Measurements from ENCODE around the gene MPLKIP.
A peak's percentile ranks its signal among the peaks of the same experiment; 100 is the strongest.
"Not testable (repeated sequence)": the region's sequence is repeated elsewhere in the genome, so short reads cannot be mapped to it uniquely, and the experiment has no call there.

The MPLKIP gene

GRCh38 chr7:40134428-40135316 lies at the start of gene MPLKIP, which contains the start of gene SUGCT:
Gene MPLKIP (minus strand): TSS chr7:40134622. CDS start chr7:40134567, 55 bp downstream.
Gene SUGCT (plus strand): TSS chr7:40135005.
- Histone ChIP-seq H3K27me3 (ENCODE audit: control insufficient read depth, insufficient read depth, low read length) (no peaks in the 10 kb centered on the region), H3K4me3 (ENCODE audit: low read length) (peak within 1 kb of the TSS; percentile 93), H3K36me3 (ENCODE audit: control insufficient read depth, insufficient read depth, low read length) (no peaks in the 10 kb centered on the region), H3K27ac (ENCODE audit: low read depth, low read length) (peak within 1 kb of the TSS; percentile 93), H3K9ac (ENCODE audit: low read length) (peak within 1 kb of the TSS; percentile 81), H3K4me1 (ENCODE audit: control insufficient read depth, insufficient read depth, low read length) (peaks cover 9% of the 10 kb centered on the region)

- no peaks in the 10 kb centered on the region for H3K36me3 ChIP-seq (ENCODE audit: control insufficient read depth, insufficient read depth, low read length)
- no peaks in the 10 kb centered on the region for H3K27me3 ChIP-seq (ENCODE audit: control insufficient read depth, insufficient read depth, low read length)
- H3K9ac ChIP-seq (ENCODE audit: low read length): no peak overlapping the region
- no peak overlapping the region for H3K27ac ChIP-seq (ENCODE audit: low read depth, low read length)
- no peaks in the 10 kb centered on the region for H3K4me1 ChIP-seq (ENCODE audit: control insufficient read depth, insufficient read depth, low read length)
- no peak overlapping the region for H3K4me3 ChIP-seq (ENCODE audit: low read length)
Observed at GRCh38 chr7:40182452-40182851, 48.0 kb upstream of the MPLKIP start.

GRCh38 chr7:40177071-40177470 lies 42.6 kb upstream of the MPLKIP start:
- Histone ChIP-seq H3K9ac (ENCODE audit: low read length) (no peak overlapping the region), H3K27me3 (ENCODE audit: control insufficient read depth, insufficient read depth, low read length) (no peaks in the 10 kb centered on the region), H3K36me3 (ENCODE audit: control insufficient read depth, insufficient read depth, low read length) (no peaks in the 10 kb centered on the region), H3K4me1 (ENCODE audit: control insufficient read depth, insufficient read depth, low read length) (no peaks in the 10 kb centered on the region), H3K27ac (ENCODE audit: low read depth, low read length) (no peak overlapping the region), H3K4me3 (ENCODE audit: low read length) (no peak overlapping the region)

GRCh38 chr7:40175725-40176510 lies 41.5 kb upstream of the MPLKIP start:
- no peaks in the 10 kb centered on the region for H3K27me3 ChIP-seq (ENCODE audit: control insufficient read depth, insufficient read depth, low read length)
- H3K4me3 ChIP-seq (ENCODE audit: low read length): no peak overlapping the region
- H3K9ac ChIP-seq (ENCODE audit: low read length): no peak overlapping the region
- H3K36me3 ChIP-seq (ENCODE audit: control insufficient read depth, insufficient read depth, low read length): no peaks in the 10 kb centered on the region
- no peak overlapping the region for H3K27ac ChIP-seq (ENCODE audit: low read depth, low read length)
- H3K4me1 ChIP-seq (ENCODE audit: control insufficient read depth, insufficient read depth, low read length): no peaks in the 10 kb centered on the region

GRCh38 chr7:40175256-40175655 lies 40.8 kb upstream of the MPLKIP start:
- H3K4me3 ChIP-seq (ENCODE audit: low read length); H3K36me3 ChIP-seq (ENCODE audit: control insufficient read depth, insufficient read depth, low read length); H3K4me1 ChIP-seq (ENCODE audit: control insufficient read depth, insufficient read depth, low read length); H3K27ac ChIP-seq (ENCODE audit: low read depth, low read length); H3K9ac ChIP-seq (ENCODE audit: low read length); H3K27me3 ChIP-seq (ENCODE audit: control insufficient read depth, insufficient read depth, low read length): not testable (repeated sequence)

- not testable (repeated sequence) for H3K27ac ChIP-seq (ENCODE audit: low read depth, low read length); H3K4me3 ChIP-seq (ENCODE audit: low read length); H3K36me3 ChIP-seq (ENCODE audit: control insufficient read depth, insufficient read depth, low read length); H3K9ac ChIP-seq (ENCODE audit: low read length); H3K27me3 ChIP-seq (ENCODE audit: control insufficient read depth, insufficient read depth, low read length); H3K4me1 ChIP-seq (ENCODE audit: control insufficient read depth, insufficient read depth, low read length)
Observed at GRCh38 chr7:40173121-40173520, 38.7 kb upstream of the MPLKIP start.

GRCh38 chr7:40168266-40168665 lies 33.8 kb upstream of the MPLKIP start:
- H3K4me3 ChIP-seq (ENCODE audit: low read length); H3K36me3 ChIP-seq (ENCODE audit: control insufficient read depth, insufficient read depth, low read length); H3K9ac ChIP-seq (ENCODE audit: low read length); H3K27me3 ChIP-seq (ENCODE audit: control insufficient read depth, insufficient read depth, low read length); H3K27ac ChIP-seq (ENCODE audit: low read depth, low read length); H3K4me1 ChIP-seq (ENCODE audit: control insufficient read depth, insufficient read depth, low read length): not testable (repeated sequence)

GRCh38 chr7:40167291-40167690 lies 32.9 kb upstream of the MPLKIP start:
- H3K27me3 ChIP-seq (ENCODE audit: control insufficient read depth, insufficient read depth, low read length): no peaks in the 10 kb centered on the region
- no peaks in the 10 kb centered on the region for H3K36me3 ChIP-seq (ENCODE audit: control insufficient read depth, insufficient read depth, low read length)
- H3K27ac ChIP-seq (ENCODE audit: low read depth, low read length): no peak overlapping the region
- H3K4me1 ChIP-seq (ENCODE audit: control insufficient read depth, insufficient read depth, low read length): no peaks in the 10 kb centered on the region
- no peak overlapping the region for H3K9ac ChIP-seq (ENCODE audit: low read length)
- H3K4me3 ChIP-seq (ENCODE audit: low read length): no peak overlapping the region

- Histone ChIP-seq H3K4me3 (ENCODE audit: low read length) (no peak overlapping the region), H3K9ac (ENCODE audit: low read length) (no peak overlapping the region)
Observed at GRCh38 chr7:40165216-40165615, 30.8 kb upstream of the MPLKIP start.

GRCh38 chr7:40162516-40162915 lies 28.1 kb upstream of the MPLKIP start:
- Histone ChIP-seq H3K36me3 (ENCODE audit: control insufficient read depth, insufficient read depth, low read length) (no peaks in the 10 kb centered on the region), H3K27ac (ENCODE audit: low read depth, low read length) (no peak overlapping the region), H3K4me3 (ENCODE audit: low read length) (no peak overlapping the region), H3K27me3 (ENCODE audit: control insufficient read depth, insufficient read depth, low read length) (no peaks in the 10 kb centered on the region), H3K4me1 (ENCODE audit: control insufficient read depth, insufficient read depth, low read length) (no peaks in the 10 kb centered on the region), H3K9ac (ENCODE audit: low read length) (no peak overlapping the region)

More at GRCh38 chr7:40165216-40165615, 30.8 kb upstream of the MPLKIP start:
- Histone ChIP-seq H3K36me3 (ENCODE audit: control insufficient read depth, insufficient read depth, low read length) (no peaks in the 10 kb centered on the region), H3K27me3 (ENCODE audit: control insufficient read depth, insufficient read depth, low read length) (no peaks in the 10 kb centered on the region), H3K4me1 (ENCODE audit: control insufficient read depth, insufficient read depth, low read length) (no peaks in the 10 kb centered on the region), H3K27ac (ENCODE audit: low read depth, low read length) (no peak overlapping the region)

- no peak overlapping the region for H3K27ac ChIP-seq (ENCODE audit: low read depth, low read length)
- H3K4me3 ChIP-seq (ENCODE audit: low read length): peak overlapping the region; percentile 19
Observed at GRCh38 chr7:40156988-40157387, 22.6 kb upstream of the MPLKIP start.

GRCh38 chr7:40151504-40151903 lies 17.1 kb upstream of the MPLKIP start:
- no peak overlapping the region for H3K27ac ChIP-seq (ENCODE audit: low read depth, low read length)
- no peak overlapping the region for H3K9ac ChIP-seq (ENCODE audit: low read length)
- H3K36me3 ChIP-seq (ENCODE audit: control insufficient read depth, insufficient read depth, low read length): no peaks in the 10 kb centered on the region
- H3K4me3 ChIP-seq (ENCODE audit: low read length): no peak overlapping the region
- no peaks in the 10 kb centered on the region for H3K4me1 ChIP-seq (ENCODE audit: control insufficient read depth, insufficient read depth, low read length)
- no peaks in the 10 kb centered on the region for H3K27me3 ChIP-seq (ENCODE audit: control insufficient read depth, insufficient read depth, low read length)

More at GRCh38 chr7:40156988-40157387, 22.6 kb upstream of the MPLKIP start:
- no peaks in the 10 kb centered on the region for H3K4me1 ChIP-seq (ENCODE audit: control insufficient read depth, insufficient read depth, low read length)
- H3K27me3 ChIP-seq (ENCODE audit: control insufficient read depth, insufficient read depth, low read length): no peaks in the 10 kb centered on the region
- H3K36me3 ChIP-seq (ENCODE audit: control insufficient read depth, insufficient read depth, low read length): no peaks in the 10 kb centered on the region
- H3K9ac ChIP-seq (ENCODE audit: low read length): no peak overlapping the region

Measured in rectal smooth muscle tissue (tissue), 1 donor.